Liver (tissue), 9 donors: ENCODE results near the gene DAPP1. TPM values are rescaled to one million over a fixed set of nuclear protein-coding genes. Genes with fewer than 3 reads are reported as not detected.

ENCODE experiments used
- DNase-seq: peaks from one replicate; pipeline ENCODE4 v3.0.0-alpha.2; 2017; ENCODE audit warnings: low spot score
- H3K27ac ChIP-seq, 2 donors: one replicate each; pipeline ENCODE4 v1.7.0; 2013; ENCODE audit warnings: inconsistent platforms in 2 of 2, low read length in 2 of 2, control low read depth in 1 of 2, low read depth in 1 of 2, mild to moderate bottlenecking in 1 of 2
- H3K27me3 ChIP-seq, 4 donors: one replicate each; pipeline versions ENCODE4 v1.6.1 to v1.7.0; 2013; ENCODE audit warnings: low read length in 3 of 4, inconsistent platforms in 1 of 4, mild to moderate bottlenecking in 1 of 4, moderate library complexity in 1 of 4; ENCODE audit not compliant: control insufficient read depth in 4 of 4, insufficient read depth in 4 of 4
- H3K36me3 ChIP-seq, 4 donors: one replicate each; pipeline versions ENCODE4 v1.6.1 to v1.7.0; 2013; ENCODE audit warnings: low read length in 3 of 4, mild to moderate bottlenecking in 3 of 4, low read depth in 1 of 4, moderate library complexity in 1 of 4; ENCODE audit not compliant: control insufficient read depth in 4 of 4, insufficient read depth in 3 of 4
- H3K4me1 ChIP-seq, 4 donors: one replicate each; pipeline versions ENCODE4 v1.6.1 to v1.7.0; 2013; ENCODE audit warnings: low read length in 3 of 4, mild to moderate bottlenecking in 3 of 4, moderate library complexity in 1 of 4; ENCODE audit not compliant: control insufficient read depth in 4 of 4, insufficient read depth in 4 of 4
- H3K4me3 ChIP-seq, 3 donors: one replicate each; pipeline versions ENCODE4 v1.6.1 to v1.7.0; 2013; ENCODE audit warnings: low read length in 3 of 3, control low read depth in 1 of 3, low read depth in 1 of 3, mild to moderate bottlenecking in 1 of 3
- H3K9ac ChIP-seq, 2 donors: one replicate each; pipeline ENCODE4 v1.7.0; 2013; ENCODE audit warnings: low read length in 2 of 2, mild to moderate bottlenecking in 2 of 2, moderate library complexity in 2 of 2, control low read depth in 1 of 2, low read depth in 1 of 2
- H3K9me3 ChIP-seq, 4 donors: one replicate each; pipeline versions ENCODE4 v1.6.1 to v1.7.0; 2013; ENCODE audit warnings: low read length in 3 of 4; ENCODE audit not compliant: control insufficient read depth in 4 of 4
- EGR1 ChIP-seq, 2 donors: IDR thresholded peaks; 2 replicates each; pipeline ENCODE4 v1.6.1; 2016 to 2018; ENCODE audit warnings: antibody characterized with exemption in 2 of 2, low read depth in 2 of 2
- FOXA1 ChIP-seq: IDR thresholded peaks from 2 replicates; pipeline ENCODE4 v1.6.1; 2016; ENCODE audit warnings: antibody characterized with exemption
- FOXA2 ChIP-seq: IDR thresholded peaks from 2 replicates; pipeline ENCODE4 v1.6.1; 2016; ENCODE audit warnings: antibody characterized with exemption
- GABPA ChIP-seq, 2 donors: IDR thresholded peaks in 1 of 2; conservative IDR thresholded peaks in 1 of 2; 2 replicates each; pipeline ENCODE4 v1.6.1; 2016; ENCODE audit warnings: antibody characterized with exemption in 2 of 2, mild to moderate bottlenecking in 1 of 2, moderate library complexity in 1 of 2
- HNF4A ChIP-seq, 2 donors: conservative IDR thresholded peaks; 2 replicates each; pipeline ENCODE4 v1.6.1; 2016; ENCODE audit warnings: antibody characterized with exemption in 2 of 2, mild to moderate bottlenecking in 2 of 2
- HNF4G ChIP-seq: IDR thresholded peaks from 2 replicates; pipeline ENCODE4 v1.6.1; 2016; ENCODE audit warnings: antibody characterized with exemption
- JUND ChIP-seq, 2 donors: IDR thresholded peaks; 2 replicates each; pipeline ENCODE4 v1.6.1; 2016; ENCODE audit warnings: antibody characterized with exemption in 2 of 2
- MAX ChIP-seq: IDR thresholded peaks from 2 replicates; pipeline ENCODE4 v1.6.1; 2016; ENCODE audit warnings: antibody characterized with exemption
- NR2F2 ChIP-seq: IDR thresholded peaks from 2 replicates; pipeline ENCODE4 v1.6.1; 2016; ENCODE audit warnings: antibody characterized with exemption
- RAD21 ChIP-seq, 2 donors: IDR thresholded peaks; 2 replicates each; pipeline ENCODE4 v1.6.1; 2016; ENCODE audit warnings: antibody characterized with exemption in 2 of 2, mild to moderate bottlenecking in 2 of 2
- REST ChIP-seq: IDR thresholded peaks from 2 replicates; pipeline ENCODE4 v1.6.1; 2016; ENCODE audit warnings: antibody characterized with exemption, mild to moderate bottlenecking
- RXRA ChIP-seq, 2 donors: IDR thresholded peaks; 2 replicates each; pipeline ENCODE4 v1.6.1; 2017 to 2018; ENCODE audit warnings: antibody characterized with exemption in 2 of 2, mild to moderate bottlenecking in 1 of 2
- SP1 ChIP-seq: IDR thresholded peaks from 2 replicates; pipeline ENCODE4 v1.6.1; 2018; ENCODE audit warnings: antibody characterized with exemption, mild to moderate bottlenecking
- TAF1 ChIP-seq: conservative IDR thresholded peaks from 2 replicates; pipeline ENCODE4 v1.6.1; 2016; ENCODE audit warnings: antibody characterized with exemption, mild to moderate bottlenecking
- YY1 ChIP-seq: IDR thresholded peaks from 2 replicates; pipeline ENCODE4 v1.6.1; 2016; ENCODE audit warnings: antibody characterized with exemption, mild to moderate bottlenecking
- ZBTB33 ChIP-seq: IDR thresholded peaks from 2 replicates; pipeline ENCODE4 v1.6.1; 2016; ENCODE audit warnings: antibody characterized with exemption
- WGBS: extraction: QIAGEN DNeasy Blood & Tissue Kit; methylation state at CpG from one replicate; pipeline ENCODE4 v1.1.7; 2013; 5-methylcytosine and 5-hydroxymethylcytosine counted together
- polyA plus RNA-seq, 2 donors: library from polyadenylated mRNA; stranded (reverse) in 1 of 2; unstranded in 1 of 2; fragments of 200-250 nt in 1 of 2; fragments of >200 nt in 1 of 2; fragmentation: Nextera tagmentation in 1 of 2; extraction: Ambion mirVana in 1 of 2; gene quantifications; one replicate each; pipeline versions ENCODE4 v1.2.1 to v1.2.3, GENCODE V29; 2013 to 2015
- total RNA-seq, 2 donors: library from RNA; depleted of rRNA; stranded (reverse); fragments of >200 nt; gene quantifications; one replicate each; pipeline ENCODE4 v1.2.3, GENCODE V29; 2014
- TF ChIP-seq, protein P1 (sequence below): fragments of 150-350 bp; IDR thresholded peaks from 2 replicates; pipeline ENCODE4 v1.5.1; 2017; ENCODE audit warnings: improper control_type of control experiment, low read depth, low read length; ENCODE audit not compliant: missing input control
- TF ChIP-seq, protein P2 (sequence below): IDR thresholded peaks from 2 replicates; pipeline ENCODE4 v1.6.1; 2016; ENCODE audit warnings: antibody characterized with exemption
- donor health status: healthy.
- donor health status: healthy.
- donor health status: healthy.
- donor health status: healthy.
- donor health status: healthy.

DAPP1 gene
- total and polyA plus RNA-seq, 4 donors: 0.53 to 4.8 (median 0.91) TPM

DNA sequence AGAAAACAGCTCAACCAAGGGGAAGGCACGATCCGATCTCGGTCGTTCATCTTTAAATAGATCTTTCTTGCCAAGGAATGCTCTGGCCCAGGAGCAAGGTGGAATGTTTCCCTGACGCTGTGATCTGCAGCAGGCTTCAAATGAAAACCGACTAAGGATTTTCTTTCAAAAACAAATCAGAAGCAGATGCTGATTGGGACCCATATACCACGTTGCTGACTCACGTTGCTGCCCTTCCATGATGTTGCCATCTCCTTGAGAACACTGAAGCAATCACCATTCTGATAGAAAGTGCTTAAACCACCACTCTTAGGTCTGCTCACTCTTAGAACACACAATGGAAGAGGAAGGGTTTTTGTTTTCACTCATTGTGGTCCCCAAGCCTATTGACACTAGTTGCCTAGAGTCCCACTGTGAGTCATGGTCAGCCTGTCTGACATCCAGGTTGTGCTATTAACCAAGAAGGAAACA is 51.5 kb downstream of the DAPP1 start:
- Histone ChIP-seq H3K4me1 (no peaks in the 10 kb centered on the region), H3K9ac (no peak overlapping the region), H3K36me3 (no peaks in the 10 kb centered on the region), H3K4me3 (no peak overlapping the region), H3K27me3 (no peaks in the 10 kb centered on the region), H3K27ac (no peak overlapping the region), H3K9me3 (no peaks in the 10 kb centered on the region)
- DNase-seq: no peak
- no peak for TF ChIP-seq GABPA (IDR thresholded peaks at IDR 0.05 in 1 of 2, conservative IDR thresholded peaks at IDR 0.05 in 1 of 2)
- TF ChIP-seq HNF4G: no peak
- 63% methylated on average over 8 of the region's 8 CpGs for WGBS

DNA sequence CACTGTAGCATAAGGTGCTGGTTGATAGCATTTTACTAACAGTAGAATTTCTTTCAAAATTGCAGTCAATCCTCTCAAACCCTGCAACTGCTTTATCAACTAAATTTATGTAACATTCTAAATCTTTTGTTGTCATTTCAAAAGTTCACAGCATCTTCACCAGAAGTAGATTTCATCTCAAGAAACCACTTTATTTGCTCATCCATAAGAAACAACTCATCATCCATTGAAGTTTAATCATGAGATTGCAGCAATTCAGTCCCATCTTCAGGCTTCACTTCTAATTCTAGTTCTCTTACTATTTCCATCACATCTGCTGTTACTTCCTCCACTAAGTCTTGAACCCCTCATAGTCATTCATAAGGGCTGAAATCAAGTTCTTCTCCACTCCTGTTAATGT is 55.9 kb downstream of the DAPP1 start:
- H3K27ac ChIP-seq: no peak overlapping the region
- no peak overlapping the region for H3K9ac ChIP-seq
- peaks cover 0 to 3% (median 0%) of the 10 kb centered on the region in 4 donors for H3K36me3 ChIP-seq
- H3K4me1 ChIP-seq: no peaks in the 10 kb centered on the region
- H3K27me3 ChIP-seq: no peaks in the 10 kb centered on the region
- no peaks in the 10 kb centered on the region for H3K9me3 ChIP-seq
- no peak overlapping the region for H3K4me3 ChIP-seq
- no peak for DNase-seq
- TF ChIP-seq SP1 (no peak), HNF4A (conservative IDR thresholded peaks at IDR 0.05) (no peak), ZBTB33 (no peak), FOXA1 (no peak), RXRA (IDR thresholded peaks at IDR 0.05) (no peak), EGR1 (IDR thresholded peaks at IDR 0.05; ENCODE audit: low read depth in 2 of 2) (no peak), GABPA (IDR thresholded peaks at IDR 0.05 in 1 of 2, conservative IDR thresholded peaks at IDR 0.05 in 1 of 2) (no peak), MAX (no peak), RAD21 (IDR thresholded peaks at IDR 0.05) (no peak), JUND (IDR thresholded peaks at IDR 0.05) (no peak)
- TF ChIP-seq, protein P1, sequence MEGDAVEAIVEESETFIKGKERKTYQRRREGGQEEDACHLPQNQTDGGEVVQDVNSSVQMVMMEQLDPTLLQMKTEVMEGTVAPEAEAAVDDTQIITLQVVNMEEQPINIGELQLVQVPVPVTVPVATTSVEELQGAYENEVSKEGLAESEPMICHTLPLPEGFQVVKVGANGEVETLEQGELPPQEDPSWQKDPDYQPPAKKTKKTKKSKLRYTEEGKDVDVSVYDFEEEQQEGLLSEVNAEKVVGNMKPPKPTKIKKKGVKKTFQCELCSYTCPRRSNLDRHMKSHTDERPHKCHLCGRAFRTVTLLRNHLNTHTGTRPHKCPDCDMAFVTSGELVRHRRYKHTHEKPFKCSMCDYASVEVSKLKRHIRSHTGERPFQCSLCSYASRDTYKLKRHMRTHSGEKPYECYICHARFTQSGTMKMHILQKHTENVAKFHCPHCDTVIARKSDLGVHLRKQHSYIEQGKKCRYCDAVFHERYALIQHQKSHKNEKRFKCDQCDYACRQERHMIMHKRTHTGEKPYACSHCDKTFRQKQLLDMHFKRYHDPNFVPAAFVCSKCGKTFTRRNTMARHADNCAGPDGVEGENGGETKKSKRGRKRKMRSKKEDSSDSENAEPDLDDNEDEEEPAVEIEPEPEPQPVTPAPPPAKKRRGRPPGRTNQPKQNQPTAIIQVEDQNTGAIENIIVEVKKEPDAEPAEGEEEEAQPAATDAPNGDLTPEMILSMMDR: no peak
- TF ChIP-seq, protein P2, sequence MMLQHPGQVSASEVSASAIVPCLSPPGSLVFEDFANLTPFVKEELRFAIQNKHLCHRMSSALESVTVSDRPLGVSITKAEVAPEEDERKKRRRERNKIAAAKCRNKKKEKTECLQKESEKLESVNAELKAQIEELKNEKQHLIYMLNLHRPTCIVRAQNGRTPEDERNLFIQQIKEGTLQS: no peak

GRCh38 chr4:99875071-99875470 is 58.4 kb downstream of the DAPP1 start:
- H3K36me3 ChIP-seq: peaks cover 0 to 21% (median 12%) of the 10 kb centered on the region in 4 donors
- TF ChIP-seq JUND (IDR thresholded peaks at IDR 0.05) (no peak), YY1 (no peak), FOXA1 (no peak), EGR1 (IDR thresholded peaks at IDR 0.05; ENCODE audit: low read depth in 2 of 2) (no peak), REST (no peak), HNF4G (no peak), ZBTB33 (no peak), TAF1 (no peak), NR2F2 (no peak), SP1 (no peak), FOXA2 (no peak), MAX (no peak), RAD21 (IDR thresholded peaks at IDR 0.05) (no peak)
- DNase-seq: no peak
- no peak overlapping the region for H3K4me3 ChIP-seq
- no peak overlapping the region for H3K9ac ChIP-seq
- H3K4me1 ChIP-seq: no peaks in the 10 kb centered on the region
- H3K9me3 ChIP-seq: no peaks in the 10 kb centered on the region
- no peaks in the 10 kb centered on the region for H3K27me3 ChIP-seq
- H3K27ac ChIP-seq: no peak overlapping the region
